HG03354 (cell line): ENCODE data around the gene FGFBP2.
"Not testable (repeated sequence)": the region's sequence is repeated elsewhere in the genome, so short reads cannot be mapped to it uniquely, and the experiment has no call there.

Experiments
- ATAC-seq: cut with Tn5 transposase; IDR thresholded peaks from one replicate; pipeline ENCODE4 v1.9.1; 2021; ENCODE audit warnings: mild to moderate bottlenecking; ENCODE audit not compliant: unreplicated experiment, poor library complexity, severe bottlenecking

The FGFBP2 gene

GRCh38 chr4:15935504-15936402, 27.2 kb downstream of the FGFBP2 start:
- no peak for ATAC-seq

- ATAC-seq, result no peak
These were observed 28.7 kb downstream of the FGFBP2 start for GRCh38 chr4:15934259-15934658.

- ATAC-seq, result no peak
These were observed 31.3 kb downstream of the FGFBP2 start for GRCh38 chr4:15931451-15932210.

DNA sequence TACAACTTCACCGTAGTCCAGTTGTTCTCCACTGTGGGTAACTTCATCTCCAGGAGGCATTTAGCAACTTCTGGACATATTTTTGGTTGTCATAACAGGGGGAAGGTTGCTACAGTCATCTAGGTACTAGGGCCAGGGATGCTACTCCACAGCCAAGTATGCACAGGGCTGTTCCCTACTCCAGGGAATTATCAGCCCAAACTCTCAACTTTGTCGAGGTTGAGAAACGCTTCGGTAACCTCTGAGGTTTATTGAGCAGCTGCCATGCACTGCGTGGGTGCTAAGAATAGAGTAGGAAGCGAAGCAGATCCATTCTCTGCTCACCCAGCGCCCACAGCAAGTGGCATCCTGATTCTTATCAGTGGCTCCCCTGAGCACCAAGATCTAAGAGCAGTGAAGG, 32.7 kb downstream of the FGFBP2 start:
- no peak for ATAC-seq

- no peak for ATAC-seq
These were observed 33.4 kb downstream of the FGFBP2 start for GRCh38 chr4:15929540-15929939.

- no peak for ATAC-seq
These were observed 34.1 kb downstream of the FGFBP2 start for GRCh38 chr4:15928883-15929282.

DNA sequence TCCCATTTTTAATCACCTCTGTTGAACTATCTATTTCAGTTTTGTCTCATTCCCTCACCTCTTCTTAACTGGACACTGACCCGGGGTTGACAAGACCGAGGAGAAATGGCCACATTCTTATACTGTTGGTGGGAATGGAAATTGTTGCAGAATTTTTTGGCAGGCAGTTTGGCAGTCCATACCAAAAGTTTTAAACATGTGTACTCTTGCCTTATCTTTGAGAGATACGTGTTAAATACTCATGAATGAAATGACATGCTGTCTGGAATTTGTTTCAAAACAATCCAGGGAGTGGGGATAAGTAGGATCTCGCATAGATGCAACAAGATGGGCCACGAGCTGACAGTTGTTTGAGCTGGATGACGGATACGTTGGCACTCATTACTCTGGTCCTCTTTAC, 36.5 kb downstream of the FGFBP2 start:
- ATAC-seq, result no peak

DNA sequence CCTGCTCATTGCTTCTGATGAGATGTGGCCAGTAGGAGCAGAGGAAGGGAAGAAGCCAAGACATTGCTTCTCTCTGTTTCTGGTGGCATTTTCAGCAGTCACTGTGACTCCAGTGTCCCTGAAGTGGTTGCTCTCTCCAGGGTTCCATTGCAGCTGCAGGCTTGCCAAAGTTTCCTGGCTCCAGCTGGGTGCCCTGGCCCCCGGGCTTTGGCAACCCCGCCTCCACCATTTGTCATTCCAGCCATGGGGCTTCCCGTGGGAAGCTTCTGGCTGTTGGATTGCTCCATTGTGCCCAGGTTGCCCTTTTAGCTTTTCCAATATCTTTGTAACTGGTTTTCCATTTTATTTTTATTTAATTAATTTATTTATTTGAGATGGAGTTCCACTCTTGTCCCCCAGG, 37.1 kb downstream of the FGFBP2 start:
- no peak for ATAC-seq

DNA sequence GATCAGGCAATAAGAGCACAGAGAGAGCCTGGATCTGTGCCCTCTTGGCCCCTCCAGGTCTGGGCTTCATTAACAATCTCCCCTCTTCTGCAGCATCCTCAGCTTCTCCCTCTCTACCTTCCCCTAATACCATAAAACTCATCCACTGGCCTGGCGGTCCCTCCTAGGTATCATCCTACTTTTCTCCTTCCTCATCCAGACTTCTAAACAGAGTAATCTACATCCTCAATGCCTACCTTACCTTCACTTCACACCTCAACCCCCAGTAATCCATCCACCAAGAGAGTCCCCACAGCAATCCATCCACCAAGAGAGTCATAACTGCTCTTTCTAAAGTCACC, 41.4 kb downstream of the FGFBP2 start:
- no peak for ATAC-seq

- no peak for ATAC-seq
These were observed 42.0 kb downstream of the FGFBP2 start for GRCh38 chr4:15920723-15921591.

GRCh38 chr4:15918484-15919129, 44.4 kb downstream of the FGFBP2 start:
- no peak for ATAC-seq

GRCh38 chr4:15917297-15917696, 45.7 kb downstream of the FGFBP2 start:
- ATAC-seq, result no peak

- not testable (repeated sequence) for ATAC-seq
These were observed 46.6 kb downstream of the FGFBP2 start for GRCh38 chr4:15916358-15916757.

DNA sequence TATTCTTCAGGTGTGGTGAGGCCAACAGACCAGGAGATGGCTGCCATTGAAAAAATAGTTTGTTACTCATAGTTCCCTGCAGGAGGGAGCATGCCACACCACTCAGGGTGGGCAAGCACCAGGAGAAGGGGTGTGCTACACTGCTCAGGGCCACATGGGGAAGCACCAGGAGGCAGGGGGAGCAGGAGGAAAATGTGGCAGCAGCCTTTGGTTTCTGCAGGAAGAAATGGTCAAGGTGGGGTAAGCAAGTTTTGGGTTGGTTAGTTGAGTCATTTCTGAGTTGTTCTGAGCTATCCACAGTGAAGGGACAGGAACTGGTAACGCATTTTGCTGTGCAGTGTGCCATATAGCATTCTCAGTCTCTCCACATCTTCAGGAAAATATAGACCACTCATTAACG, 48.2 kb downstream of the FGFBP2 start:
- ATAC-seq, result no peak

GRCh38 chr4:15914291-15914690, 48.7 kb downstream of the FGFBP2 start:
- ATAC-seq, result no peak

DNA sequence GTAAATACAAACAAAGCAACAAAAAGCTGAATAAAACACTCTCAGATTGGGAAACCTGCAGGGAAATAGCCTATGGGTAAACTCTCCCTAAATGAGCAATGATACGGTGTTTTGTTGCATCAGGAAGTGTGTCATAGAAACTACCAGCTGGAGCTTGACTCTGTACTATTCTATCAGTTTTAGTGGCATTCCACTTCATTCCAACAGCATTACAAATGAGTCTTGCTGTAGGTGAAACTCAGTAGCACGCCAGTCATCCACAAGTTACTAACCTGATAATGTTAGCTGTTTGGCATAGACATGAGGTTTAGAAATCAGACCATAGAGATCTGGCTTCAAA, 49.4 kb downstream of the FGFBP2 start:
- no peak for ATAC-seq

DNA sequence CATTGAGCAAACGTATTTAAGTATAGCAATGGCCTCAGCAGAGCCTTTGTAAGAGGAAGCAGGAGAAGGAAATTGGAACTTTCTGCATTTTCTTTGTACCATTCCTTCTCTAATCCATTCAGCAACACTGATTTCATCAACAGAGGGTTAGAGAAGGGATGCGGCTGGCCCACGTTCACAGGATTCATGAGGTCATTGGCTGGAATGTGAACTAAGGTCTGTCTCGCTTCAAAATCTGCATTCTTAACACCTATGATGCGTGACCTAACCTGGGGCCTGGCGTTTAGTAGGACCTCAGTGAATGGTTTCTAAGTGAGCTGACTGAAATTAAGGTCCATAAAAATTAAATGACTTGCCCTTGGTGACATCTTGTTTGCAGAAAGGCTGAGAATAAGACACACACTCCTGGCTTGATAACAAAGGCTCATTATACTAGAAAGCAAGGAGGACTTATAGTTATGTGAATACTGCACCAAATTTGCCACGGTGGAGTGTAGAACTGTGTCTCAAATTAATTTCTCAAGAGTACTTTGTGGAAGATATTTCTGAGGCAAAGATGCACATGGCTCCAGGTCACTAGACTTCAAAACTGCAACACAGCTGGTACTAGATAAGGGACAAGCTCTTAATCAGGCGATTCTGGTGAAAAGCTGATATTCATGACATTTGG, 49.9 kb downstream of the FGFBP2 start:
- ATAC-seq, result no peak

GRCh38 chr4:15912236-15912635, 50.7 kb downstream of the FGFBP2 start:
- no peak for ATAC-seq
